ENCODE results near the gene IFNA17.
"Not testable (repeated sequence)": the region's sequence is repeated elsewhere in the genome, so short reads cannot be mapped to it uniquely, and the experiment has no call there.

DNA sequence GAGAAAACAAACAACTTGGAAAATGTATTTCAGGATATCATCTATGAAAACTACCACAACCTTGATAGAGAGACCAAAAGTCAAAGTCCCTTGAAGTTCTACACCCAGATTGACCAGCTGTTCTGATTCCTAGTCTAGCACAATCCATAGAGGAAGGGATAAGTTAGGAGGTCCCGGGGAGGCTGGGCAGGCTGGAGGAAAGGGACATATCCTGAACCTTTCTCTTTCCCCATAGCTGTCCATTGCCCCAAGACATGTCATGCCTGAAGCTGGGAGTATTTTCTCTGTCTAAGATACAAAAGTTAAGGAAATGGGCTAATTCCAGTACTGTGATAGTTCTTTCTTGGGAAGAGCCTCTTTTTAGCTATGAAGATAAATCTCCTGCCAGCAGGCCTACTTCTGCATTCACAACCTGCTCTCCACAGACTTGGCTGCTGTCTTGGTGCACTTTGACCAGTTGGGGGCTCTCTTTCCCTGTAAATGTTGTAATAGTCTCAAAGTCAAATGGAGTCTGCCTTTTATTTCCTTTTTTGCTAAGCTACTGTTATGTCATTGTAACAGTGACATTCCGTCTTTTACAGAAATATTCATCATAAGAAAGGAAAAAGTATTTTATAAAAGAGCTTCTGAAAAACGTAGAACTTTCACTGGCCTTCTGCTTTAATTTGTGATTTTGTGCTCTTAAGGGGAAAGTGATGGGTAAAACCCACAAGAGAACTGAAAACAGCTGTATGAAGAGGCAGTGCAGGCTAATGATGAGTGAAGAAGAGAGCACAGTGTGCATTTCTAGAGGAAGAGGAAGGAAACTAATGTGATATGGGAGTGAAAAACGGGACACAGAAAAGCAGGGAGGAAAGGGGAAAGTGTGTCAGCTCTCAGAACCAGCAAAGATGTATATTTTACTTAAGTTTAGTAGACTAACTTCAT is 44.9 kb downstream of the IFNA17 start:
- not testable (repeated sequence) for TF ChIP-seq POLR2A (IDR thresholded peaks at IDR 0.05; ENCODE audit: low read depth); POLR2AphosphoS5 (IDR thresholded peaks at IDR 0.05)
- TF ChIP-seq CTCF (IDR thresholded peaks at IDR 0.05) = peak in 1 of 3 experiments; percentile 37
